Astrocyte (in vitro differentiated cells and primary cell): ENCODE results near the gene DENND10. TPM values are rescaled to one million over a fixed set of nuclear protein-coding genes. Genes with fewer than 3 reads are reported as not detected.

ENCODE experiments used
- total RNA-seq: library from RNA; stranded (reverse); gene quantifications from 2 replicates; pipeline ENCODE4 v1.2.1, GENCODE V29; 2021

DENND10 gene
- total RNA-seq, 1 donor from 2014 or later = 41.8 TPM

Other genes with a start within 250 kb of the DENND10 start
- gene NANOS1, start 74.4 kb upstream of the DENND10 start, total RNA-seq = 3.0 and 4.7 TPM in 2 replicates
- gene EIF3A, start 23.3 kb upstream of the DENND10 start, total RNA-seq = 137 and 146 TPM in 2 replicates
- gene SFXN4, start 61.6 kb downstream of the DENND10 start, total RNA-seq = 16.7 and 16.9 TPM in 2 replicates
- 118 and 127 TPM in 2 replicates for gene PRDX3, start 74.7 kb downstream of the DENND10 start, total RNA-seq
- 6.8 and 8.5 TPM in 2 replicates for gene GRK5, start 103.5 kb downstream of the DENND10 start, total RNA-seq